NCI-H1930 (cell line): Measurements from ENCODE around the gene APOB.

Experiments
- DNase-seq, 2 experiments: peaks; one replicate each; lab custom pipeline; 2025; lab: John Stamatoyannopoulos, UW

The APOB gene, protein sequence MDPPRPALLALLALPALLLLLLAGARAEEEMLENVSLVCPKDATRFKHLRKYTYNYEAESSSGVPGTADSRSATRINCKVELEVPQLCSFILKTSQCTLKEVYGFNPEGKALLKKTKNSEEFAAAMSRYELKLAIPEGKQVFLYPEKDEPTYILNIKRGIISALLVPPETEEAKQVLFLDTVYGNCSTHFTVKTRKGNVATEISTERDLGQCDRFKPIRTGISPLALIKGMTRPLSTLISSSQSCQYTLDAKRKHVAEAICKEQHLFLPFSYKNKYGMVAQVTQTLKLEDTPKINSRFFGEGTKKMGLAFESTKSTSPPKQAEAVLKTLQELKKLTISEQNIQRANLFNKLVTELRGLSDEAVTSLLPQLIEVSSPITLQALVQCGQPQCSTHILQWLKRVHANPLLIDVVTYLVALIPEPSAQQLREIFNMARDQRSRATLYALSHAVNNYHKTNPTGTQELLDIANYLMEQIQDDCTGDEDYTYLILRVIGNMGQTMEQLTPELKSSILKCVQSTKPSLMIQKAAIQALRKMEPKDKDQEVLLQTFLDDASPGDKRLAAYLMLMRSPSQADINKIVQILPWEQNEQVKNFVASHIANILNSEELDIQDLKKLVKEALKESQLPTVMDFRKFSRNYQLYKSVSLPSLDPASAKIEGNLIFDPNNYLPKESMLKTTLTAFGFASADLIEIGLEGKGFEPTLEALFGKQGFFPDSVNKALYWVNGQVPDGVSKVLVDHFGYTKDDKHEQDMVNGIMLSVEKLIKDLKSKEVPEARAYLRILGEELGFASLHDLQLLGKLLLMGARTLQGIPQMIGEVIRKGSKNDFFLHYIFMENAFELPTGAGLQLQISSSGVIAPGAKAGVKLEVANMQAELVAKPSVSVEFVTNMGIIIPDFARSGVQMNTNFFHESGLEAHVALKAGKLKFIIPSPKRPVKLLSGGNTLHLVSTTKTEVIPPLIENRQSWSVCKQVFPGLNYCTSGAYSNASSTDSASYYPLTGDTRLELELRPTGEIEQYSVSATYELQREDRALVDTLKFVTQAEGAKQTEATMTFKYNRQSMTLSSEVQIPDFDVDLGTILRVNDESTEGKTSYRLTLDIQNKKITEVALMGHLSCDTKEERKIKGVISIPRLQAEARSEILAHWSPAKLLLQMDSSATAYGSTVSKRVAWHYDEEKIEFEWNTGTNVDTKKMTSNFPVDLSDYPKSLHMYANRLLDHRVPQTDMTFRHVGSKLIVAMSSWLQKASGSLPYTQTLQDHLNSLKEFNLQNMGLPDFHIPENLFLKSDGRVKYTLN (N-terminal part only)

DNA sequence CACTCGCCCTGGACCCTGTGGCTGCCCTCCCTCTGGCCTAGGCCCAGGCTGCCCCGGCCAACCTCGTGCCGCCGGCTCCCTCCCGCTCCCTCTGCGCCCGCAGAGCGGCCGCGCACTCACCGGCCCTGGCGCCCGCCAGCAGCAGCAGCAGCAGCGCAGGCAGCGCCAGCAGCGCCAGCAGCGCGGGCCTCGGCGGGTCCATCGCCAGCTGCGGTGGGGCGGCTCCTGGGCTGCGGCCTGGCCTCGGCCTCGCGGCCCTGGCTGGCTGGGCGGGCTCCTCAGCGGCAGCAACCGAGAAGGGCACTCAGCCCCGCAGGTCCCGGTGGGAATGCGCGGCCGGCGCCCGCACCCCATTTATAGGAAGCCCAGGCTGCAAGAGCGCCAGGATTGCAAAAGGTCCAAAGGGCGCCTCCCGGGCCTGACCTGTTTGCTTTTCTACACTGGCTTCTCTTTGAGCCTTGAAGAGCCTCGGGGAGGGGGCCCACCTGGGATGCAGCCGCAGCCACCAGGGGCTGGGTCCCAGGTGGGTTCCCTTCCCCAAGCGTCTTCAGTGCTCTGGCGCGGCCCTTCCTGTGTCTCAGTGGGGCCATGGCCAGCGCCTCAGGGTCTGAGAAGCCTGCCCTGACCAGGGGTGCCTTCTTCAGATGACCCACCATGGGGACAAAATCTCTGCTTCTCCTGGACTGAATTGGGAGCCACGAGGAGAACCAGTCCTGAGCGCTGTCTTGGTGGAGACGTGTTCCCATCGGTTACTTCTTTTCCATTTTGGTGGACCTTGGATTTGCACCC is at the start of gene APOB:
Gene APOB, minus strand, starts transcription at position 330 of the 789 bp plus-strand sequence. Its CDS starts 128 bp downstream, at position 202.
- no peak for DNase-seq

DNA sequence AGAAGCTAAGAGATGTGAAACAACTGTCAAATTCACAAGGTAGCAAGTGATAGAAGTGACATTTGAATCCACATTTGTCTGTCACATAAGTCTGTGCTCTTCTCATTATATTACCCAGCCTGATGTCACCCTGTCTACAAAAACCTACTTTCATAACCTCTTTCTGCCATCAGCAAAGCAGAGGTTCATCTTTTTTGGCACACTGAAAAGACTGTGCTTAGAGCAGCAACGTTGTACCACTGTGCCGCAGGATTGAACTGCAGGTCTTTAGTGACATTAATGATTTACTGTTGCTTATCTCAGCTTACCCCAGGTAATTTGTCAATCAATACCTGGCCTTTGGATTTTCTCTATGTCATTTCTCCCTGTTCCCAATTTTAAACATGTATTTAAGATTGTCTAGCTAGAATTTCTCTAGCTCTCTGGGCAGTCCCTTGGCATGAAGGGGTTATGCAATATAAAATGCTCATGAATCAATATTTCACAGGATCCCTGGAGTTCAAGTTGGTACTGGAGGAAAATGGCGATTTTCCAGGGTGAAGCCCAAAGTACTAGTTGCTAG is 48.5 kb upstream of the APOB start:
- no peak for DNase-seq

DNA sequence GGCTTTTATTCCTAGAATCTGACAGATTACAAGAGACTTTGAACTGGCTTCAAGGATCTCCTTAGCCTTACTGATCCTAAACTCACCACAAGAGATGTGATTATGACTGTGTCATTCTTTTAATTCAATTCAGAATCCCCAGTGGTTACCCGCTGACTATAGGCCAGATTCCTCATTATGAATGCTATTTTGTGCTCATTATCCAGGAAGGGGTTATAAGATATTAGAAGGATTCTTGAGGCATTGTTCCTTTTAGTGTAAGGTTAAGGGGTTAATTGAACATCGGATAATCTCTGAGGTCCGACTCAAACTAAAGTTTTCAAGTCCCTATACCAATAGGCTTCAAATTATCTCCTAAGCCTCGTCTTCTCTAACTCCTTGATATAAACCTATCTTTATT is 40.5 kb upstream of the APOB start:
- DNase-seq: no peak

DNA sequence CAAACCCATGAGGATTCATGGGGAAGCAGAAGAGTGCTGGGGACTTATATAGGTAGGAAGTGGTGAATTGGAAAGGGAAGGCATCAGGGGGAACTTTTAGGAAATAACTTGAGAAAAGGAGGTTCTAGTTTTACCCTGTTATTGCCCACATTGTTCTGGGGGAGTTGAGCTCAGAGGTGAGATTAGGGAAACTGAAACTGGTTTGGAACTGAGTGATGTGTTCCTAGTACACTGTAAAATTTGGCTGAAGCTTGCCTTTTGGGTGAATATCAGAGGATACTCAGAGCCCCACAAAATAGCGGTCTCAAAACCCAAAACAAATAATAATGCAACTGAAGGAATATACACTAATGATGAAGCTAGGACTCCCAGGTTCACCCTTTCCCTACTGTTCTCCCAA is 39.6 kb upstream of the APOB start:
- DNase-seq: no peak

DNA sequence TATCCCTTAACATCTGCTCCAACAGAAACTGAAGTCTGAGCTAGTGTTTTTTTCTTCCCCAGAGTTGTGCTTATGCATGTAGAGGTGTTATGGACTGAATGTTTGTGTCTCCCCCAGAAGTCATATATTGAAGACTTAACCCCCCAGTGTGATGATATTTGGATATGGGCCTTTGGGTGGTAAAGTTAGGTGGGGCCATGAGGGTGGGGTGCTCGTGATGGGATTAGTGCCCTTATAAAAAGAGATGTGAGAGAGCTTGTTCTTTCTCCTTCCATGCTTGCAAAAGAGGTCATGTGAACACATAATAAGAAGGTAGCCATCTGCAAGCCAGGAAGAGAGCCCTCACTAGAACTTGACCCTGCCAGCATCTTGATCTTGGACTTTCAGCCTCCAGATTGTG is 34.4 kb upstream of the APOB start:
- no peak for DNase-seq

DNA sequence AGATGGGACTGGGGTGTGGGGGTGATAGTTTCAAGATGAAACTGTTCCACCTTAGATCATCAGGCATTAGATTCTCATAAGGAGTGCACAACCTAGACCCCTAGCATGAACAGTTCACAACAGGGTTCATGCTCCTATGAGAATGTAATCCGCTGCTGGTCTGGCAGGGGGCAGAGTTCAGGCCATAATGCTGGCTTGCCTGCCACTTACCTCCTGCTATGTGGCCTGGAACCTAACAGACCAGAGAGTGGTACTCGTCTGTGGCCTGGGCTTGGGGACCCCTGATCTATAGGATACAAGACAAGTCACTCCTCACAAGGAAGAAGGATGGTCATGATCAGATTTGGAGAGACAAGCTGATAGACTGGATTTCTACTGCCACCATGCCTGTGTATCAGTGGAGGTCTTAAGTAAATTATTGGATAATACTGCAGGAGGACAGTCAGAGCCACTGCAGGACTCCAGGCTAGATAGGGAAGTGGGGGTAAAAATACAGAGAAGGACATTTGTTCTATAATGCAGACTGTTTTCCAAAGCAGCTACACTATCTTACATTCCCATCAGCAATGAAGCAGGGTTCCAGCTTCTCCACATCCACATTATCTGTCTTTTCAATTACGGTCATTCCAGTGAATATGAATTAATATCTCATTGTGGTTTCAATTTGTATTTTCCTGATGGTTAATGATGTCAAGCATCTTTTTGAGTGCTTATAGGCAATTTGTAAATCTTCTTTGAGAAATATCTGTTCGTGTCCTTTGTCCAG is 28.8 kb upstream of the APOB start:
- no peak for DNase-seq

DNA sequence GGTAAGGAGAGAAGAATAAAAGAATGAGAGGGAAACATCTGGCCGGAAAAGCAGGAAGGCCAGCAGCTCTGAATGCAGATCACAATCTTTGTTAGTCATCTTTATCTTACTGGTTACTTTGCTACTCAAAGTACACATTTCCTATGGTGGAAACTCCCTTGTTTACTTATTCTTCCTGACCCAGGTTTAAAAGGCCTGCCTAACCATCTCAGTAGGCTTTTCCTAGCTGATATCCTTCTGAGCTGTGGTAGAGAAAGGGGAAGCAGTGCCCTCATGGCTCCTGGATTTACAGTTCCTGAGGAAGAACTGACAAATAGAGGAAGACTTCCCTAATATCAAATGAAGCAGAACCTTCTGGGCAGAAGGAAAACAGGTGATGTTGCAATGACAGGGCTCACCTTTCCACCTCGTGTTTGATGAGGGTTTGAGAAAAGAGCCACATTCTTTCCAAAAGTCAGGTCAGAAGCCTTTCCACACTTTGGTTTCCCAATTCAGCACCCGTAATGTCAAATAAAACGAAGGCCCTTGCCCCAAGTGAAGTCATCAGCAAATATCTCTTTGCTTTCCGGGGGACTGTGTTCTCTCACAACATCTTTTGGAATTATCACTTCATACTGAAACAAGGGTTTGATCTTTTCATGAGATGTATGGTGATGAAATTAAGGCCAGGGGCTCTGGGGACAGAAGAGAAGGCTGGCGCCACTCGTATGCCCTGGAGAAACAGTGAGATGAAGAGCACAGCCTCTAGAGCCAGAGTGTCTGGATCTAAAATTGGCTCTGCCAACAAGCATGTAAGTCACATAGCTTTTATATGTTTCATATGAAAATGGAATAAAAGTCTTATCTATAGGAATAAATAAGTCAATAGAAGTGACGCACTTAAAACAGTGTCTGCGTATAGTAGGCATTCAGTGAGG is 26.7 kb upstream of the APOB start:
- no peak for DNase-seq

DNA sequence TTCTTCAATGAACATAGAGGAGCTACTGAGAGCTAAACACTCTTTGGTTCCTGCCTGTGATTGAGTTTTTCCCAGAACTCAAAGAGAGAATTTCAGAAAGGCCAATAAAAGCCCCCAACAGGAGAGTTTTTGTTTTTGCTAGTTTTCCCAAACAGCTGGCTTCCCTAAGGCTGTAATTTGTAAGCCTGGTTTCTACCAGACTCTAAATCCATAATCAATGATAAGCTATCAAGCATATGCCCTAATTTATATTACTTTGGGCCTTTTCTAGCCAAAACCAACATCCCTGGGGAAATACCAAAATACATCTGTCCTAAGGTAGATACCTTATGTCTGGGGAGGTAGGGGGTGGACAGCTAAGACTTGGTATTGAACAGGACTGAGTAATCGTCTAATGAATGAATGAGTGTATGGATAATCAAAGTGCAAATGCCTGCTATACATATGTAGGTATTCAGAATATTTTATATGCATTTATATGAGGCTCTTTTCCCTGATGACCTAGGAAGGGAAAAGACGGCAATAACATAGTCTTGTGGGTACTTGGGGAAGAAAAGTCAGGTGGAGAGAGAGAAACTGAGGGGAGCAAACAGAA is 26.0 kb upstream of the APOB start:
- no peak for DNase-seq

DNA sequence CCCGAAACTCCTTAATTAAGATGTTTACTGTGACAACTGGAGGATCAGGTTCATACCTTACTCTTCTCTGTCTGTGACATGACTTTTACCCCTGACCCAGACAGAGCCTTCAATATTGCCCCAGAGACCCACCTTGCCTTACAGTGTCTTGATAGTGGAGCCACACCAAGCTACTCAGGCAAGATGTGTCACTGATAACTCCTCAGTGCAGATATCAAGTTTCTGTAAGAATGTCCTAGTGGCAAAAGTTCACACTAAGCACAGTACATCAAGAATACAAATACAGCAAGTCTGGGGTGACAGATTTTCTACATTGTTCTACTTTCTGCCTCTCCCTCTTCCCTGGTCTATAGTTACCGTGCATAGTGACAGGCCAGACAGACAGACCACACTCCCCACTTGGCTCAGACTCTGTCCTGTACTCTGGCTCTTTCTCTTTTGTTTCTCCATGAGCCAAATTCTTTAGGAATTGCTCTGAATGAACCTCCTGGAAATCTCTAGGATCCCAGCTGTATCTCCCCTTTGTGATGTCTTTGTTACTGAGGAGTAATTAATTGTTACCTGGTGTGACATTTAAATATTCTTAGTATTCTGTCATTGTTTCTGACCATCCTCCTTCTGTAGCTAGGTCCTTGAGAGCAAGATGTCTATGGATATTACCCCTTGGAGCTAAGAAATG is 24.1 kb upstream of the APOB start:
- DNase-seq: no peak

DNA sequence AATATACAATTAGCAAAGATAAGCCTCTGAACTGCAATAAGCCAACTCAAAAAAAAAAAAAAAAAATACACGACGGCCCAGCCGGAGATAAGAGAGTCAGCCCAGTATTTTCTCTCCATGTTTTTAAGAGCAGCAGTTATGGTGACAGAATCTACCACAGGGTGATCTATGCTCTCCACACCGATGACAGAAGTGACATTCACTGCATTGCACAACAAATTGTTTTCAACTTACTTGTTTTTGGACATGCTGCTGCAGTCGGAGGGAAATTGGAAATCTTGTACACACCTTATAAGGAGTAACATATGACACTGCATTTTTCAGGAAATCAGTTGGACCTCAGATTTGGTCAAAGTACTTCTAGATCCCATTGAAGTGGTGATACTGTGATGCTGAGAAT is 23.3 kb upstream of the APOB start:
- no peak for DNase-seq

DNA sequence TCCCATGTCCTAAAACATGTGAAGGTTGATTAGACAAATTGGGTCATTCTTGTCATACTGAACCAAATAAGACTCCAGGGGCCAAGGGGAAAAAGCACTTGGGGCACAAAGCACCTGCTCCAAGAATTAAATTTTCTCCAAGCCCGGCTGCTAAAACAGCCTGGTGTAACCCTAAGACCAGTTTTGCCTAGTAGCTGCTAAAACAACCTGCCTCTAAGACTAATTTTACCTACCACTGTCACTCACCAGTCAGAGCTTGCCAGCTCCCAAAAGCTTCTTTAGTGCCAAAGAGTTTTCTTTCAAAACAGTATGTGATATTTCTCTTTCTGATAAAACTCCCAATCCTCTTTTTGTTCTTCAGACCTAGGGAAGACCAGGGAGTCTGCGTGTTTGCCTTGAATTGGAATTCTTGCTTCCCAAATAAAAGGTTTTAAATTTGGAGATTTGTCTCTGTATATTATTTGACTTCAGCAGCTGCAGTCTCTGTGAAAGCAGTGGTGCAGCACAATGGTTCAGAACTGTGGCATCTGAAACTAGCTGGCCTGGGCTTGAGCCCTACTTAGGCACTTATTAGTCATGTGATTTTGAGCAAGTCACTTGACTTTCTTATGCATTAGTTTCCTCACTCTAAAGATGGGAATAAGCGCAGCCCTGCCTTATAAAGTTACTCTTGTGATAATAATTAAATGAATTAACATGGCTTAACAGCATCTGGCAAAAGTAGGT is 16.2 kb upstream of the APOB start:
- no peak for DNase-seq

DNA sequence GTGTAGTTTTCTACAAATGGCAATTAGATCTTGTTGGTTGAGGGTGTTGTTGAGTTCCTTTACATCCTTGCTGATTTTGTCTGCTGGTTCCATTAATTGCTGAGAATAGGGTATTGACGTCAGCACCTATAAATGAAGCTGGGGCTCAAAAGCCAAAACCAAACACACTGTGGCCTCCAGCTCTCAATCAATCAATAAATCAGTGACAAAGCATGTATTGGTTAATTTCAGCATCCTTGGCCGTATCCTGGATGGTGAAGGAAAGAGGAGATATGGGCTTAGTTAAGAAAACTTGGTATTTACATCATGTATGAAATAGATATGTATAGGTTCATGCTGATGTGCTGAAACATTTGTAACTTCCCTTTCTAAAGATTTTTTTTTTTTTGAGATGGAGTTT is 13.2 kb upstream of the APOB start:
- no peak for DNase-seq

DNA sequence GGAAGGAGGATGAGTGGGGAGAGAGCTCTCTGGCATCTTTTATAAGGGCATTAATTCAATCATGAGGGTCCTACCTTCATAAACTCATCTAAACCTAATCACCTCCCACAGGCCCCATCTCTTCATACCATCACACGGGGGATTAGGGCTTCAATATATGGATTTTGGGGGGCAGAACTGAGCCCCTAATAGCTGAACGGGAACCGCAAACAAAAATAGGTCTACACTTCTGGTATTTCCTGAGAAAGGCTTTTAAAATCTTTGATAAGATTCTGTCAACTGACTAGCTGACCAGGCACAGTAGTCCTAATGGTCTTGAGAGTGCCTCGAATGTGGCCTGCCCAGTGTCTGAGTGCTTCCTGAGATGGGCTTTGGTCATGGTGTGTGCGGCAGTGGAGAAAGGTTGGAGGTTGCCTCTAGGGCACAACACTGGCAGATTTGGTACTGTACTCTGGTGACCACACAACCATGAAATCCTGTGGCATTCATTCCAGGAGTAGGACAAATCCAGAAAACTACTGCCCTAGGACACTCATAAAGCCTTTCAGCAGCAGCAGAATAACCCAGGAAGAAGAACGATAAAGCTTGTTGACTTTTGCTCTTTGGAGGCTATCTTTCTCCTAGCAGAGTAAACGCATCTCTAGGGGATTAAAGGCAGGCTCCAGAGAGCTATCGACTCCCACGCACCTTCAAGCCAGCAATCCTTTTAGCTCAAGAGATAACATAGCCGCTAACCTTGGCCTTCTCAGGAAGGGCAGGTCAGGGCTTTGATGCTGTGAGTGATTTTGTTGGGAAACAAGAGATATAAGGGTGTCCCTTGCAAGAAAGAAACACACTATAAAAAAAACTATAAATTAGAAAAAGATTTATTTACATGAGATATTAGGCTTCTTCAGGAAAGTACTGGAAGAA is 12.3 kb upstream of the APOB start:
- no peak for DNase-seq

DNA sequence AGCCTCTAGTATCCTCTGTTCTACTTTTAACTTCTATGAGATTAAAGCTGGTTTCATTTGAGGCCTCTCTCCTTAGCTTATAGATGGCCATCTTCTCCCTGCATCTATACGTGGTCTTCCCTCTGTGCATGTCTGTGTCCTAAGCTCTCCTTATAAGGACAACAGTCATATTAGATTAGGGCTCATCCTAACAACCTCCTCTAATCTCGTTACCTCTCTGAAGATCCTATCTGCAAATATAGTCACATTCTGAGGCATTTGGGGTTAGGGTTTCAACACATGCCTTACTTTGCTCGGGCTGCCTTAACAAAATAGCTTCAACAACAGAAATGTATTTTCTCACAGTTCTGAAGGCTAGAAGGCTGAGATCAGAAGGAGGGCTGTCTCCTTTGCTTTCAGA is 11.6 kb upstream of the APOB start:
- DNase-seq: no peak

DNA sequence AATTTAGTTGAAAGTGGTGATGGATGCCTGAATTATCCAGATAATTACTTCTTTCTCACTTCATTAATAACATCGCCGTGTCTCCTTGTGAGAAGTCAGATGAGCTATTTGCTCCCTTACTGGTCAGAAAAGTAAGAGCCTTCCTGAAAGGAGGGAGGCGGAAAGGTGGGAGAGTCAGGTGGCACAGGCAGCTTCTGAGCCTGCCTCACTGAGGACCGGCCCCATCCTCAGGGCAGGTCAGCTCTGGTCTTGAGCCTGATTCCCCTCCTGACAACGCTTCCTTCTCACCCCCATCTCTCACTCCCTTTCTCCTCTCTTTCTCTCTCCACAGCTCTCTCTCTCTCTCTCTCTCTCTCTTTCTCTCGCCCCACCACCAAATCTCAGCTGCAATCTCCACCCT is 10.1 kb upstream of the APOB start:
- no peak for DNase-seq

DNA sequence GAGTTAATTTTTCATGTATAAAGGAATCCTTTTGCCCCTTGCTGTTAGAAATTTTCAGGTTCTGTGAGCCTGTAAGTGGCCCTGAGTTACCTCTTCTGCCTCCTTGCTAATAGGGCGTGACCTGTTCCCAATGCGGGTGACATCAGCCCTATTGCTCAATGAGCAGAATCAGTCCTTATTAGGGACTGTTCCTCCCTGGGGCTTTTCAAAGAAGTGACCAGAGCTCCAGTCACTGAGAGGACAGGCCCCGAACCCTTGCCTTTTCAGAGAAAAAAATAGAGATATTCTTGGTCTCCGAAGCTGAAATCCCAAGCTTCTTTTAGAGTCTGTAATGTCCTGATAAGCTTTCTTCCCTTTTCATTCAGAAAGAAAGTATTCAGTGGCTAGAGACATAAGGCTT is 8.2 kb upstream of the APOB start:
- no peak for DNase-seq

DNA sequence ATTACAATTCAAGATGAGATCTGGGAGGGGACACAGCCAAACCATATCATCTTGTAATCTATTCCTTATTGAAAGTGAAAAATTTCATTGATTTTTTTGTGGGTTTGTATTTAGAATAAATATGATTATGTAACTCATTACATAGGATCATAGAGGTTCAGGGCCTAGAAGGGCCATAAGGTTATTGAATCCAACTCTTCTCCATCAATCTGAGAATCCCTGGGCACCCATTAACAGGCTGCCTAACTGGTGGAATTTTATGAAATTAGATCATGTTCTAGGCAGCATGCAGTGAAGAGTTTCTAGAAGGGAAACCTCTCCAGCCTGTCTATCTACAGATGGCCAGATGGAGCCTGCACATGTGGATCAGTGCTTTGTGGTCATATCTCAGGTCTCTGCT is 6.3 kb upstream of the APOB start:
- DNase-seq: no peak
